H1 (cell line): Measurements from ENCODE around the gene FAIM2. TPM values are rescaled to one million over a fixed set of nuclear protein-coding genes. Genes with fewer than 3 reads are reported as not detected.

Experiments used
- CTCF ChIA-PET: fragments of 300-600 bp; sonication (Branson Sonifier 250); formaldehyde crosslinking; loops from one replicate; lab custom pipeline; 2021; ENCODE audit not compliant: partially characterized antibody; lab: Charles Lee
- POLR2A ChIA-PET: fragments of 300-600 bp; sonication (Branson Sonifier 250); formaldehyde crosslinking; loops from one replicate; lab custom pipeline; 2021; ENCODE audit warnings: inconsistent platforms; ENCODE audit not compliant: partially characterized antibody; lab: Charles Lee
- DNase-seq, 2 experiments: peaks; one replicate each; pipeline versions ENCODE4 v3.0.0 to v3.0.0-alpha.2; 2010 to 2022; ENCODE audit warnings: low spot score in 2 of 2, low read depth in 1 of 2, mixed read lengths in 1 of 2
- FAIRE-seq: peaks from 2 replicates; lab custom pipeline; 2011; peaks lifted over from hg19 to GRCh38; lab: Jason Lieb, UNC
- H2AFZ ChIP-seq: 2 replicates; pipeline ENCODE4 v1.8.1; 2012; ENCODE audit warnings: low read length, inconsistent platforms
- H2AK5ac ChIP-seq: 2 replicates; pipeline ENCODE4 v1.6.1; 2013; ENCODE audit warnings: low read depth, low read length
- H2BK120ac ChIP-seq: replicated peaks from 2 replicates; pipeline ENCODE3; 2013; ENCODE audit warnings: low read depth, low read length, inconsistent platforms
- H2BK12ac ChIP-seq: 2 replicates; pipeline ENCODE4 v1.6.1; 2013; ENCODE audit warnings: low read depth, low read length
- H2BK15ac ChIP-seq: 2 replicates; pipeline ENCODE4 v1.6.1; 2013; ENCODE audit warnings: low read length
- H2BK20ac ChIP-seq: 2 replicates; pipeline ENCODE4 v1.6.1; 2013; ENCODE audit warnings: low read length
- H2BK5ac ChIP-seq: 2 replicates; pipeline ENCODE4 v1.6.1; 2013; ENCODE audit warnings: low read depth, low read length
- H3K14ac ChIP-seq: 2 replicates; pipeline ENCODE4 v1.6.1; 2013; ENCODE audit warnings: inconsistent platforms; ENCODE audit not compliant: insufficient read length
- H3K18ac ChIP-seq: 2 replicates; pipeline ENCODE4 v1.6.1; 2013; ENCODE audit warnings: low read length; ENCODE audit errors: extremely low read depth
- H3K23ac ChIP-seq: 2 replicates; pipeline ENCODE4 v1.6.1; 2013; ENCODE audit warnings: inconsistent platforms; ENCODE audit not compliant: insufficient read length
- H3K23me2 ChIP-seq: 2 replicates; pipeline ENCODE4 v1.6.1; 2013; ENCODE audit warnings: low read depth, low read length
- H3K27ac ChIP-seq: 2 replicates; pipeline ENCODE4 v1.6.1; 2011; ENCODE audit warnings: low read depth, low read length, inconsistent platforms
- H3K27me3 ChIP-seq, 4 experiments: replicated peaks in 1 of 4; 1 replicate in 1 of 4; 2 replicates in 3 of 4; pipeline versions ENCODE4 v1.6.1 to v1.8.1; 2011 to 2013; ENCODE audit warnings: low read length in 3 of 4, mild to moderate bottlenecking in 3 of 4, inconsistent platforms in 2 of 4, mixed read lengths in 2 of 4, moderate library complexity in 1 of 4; ENCODE audit not compliant: control insufficient read depth in 3 of 4, insufficient read depth in 3 of 4; ENCODE audit errors: extremely low read depth in 1 of 4
- H3K36me3 ChIP-seq, 4 experiments: 2 replicates each; pipeline versions ENCODE4 v1.6.1 to v1.8.1; 2011 to 2013; ENCODE audit warnings: mild to moderate bottlenecking in 4 of 4, low read length in 3 of 4, moderate library complexity in 2 of 4, control low read depth in 1 of 4, inconsistent platforms in 1 of 4; ENCODE audit not compliant: insufficient read depth in 4 of 4, control insufficient read depth in 2 of 4
- H3K4ac ChIP-seq: replicated peaks from 2 replicates; pipeline ENCODE3; 2013; ENCODE audit warnings: low read length, low read depth, mixed read lengths, inconsistent platforms; ENCODE audit not compliant: insufficient read length
- H3K4me1 ChIP-seq, 4 experiments: replicated peaks in 1 of 4; 1 replicate in 1 of 4; 2 replicates in 3 of 4; pipeline versions ENCODE4 v1.6.1 to v1.8.1; 2011 to 2013; ENCODE audit warnings: low read length in 3 of 4, inconsistent platforms in 2 of 4, mixed read lengths in 1 of 4; ENCODE audit not compliant: insufficient read depth in 4 of 4, control insufficient read depth in 3 of 4
- H3K4me2 ChIP-seq, 2 experiments: 2 replicates each; pipeline versions ENCODE4 v1.6.1 to v1.8.1; 2011 to 2013; ENCODE audit warnings: low read depth in 2 of 2, low read length in 2 of 2, control low read depth in 1 of 2, inconsistent platforms in 1 of 2, mild to moderate bottlenecking in 1 of 2; ENCODE audit not compliant: insufficient read depth in 1 of 2
- H3K4me3 ChIP-seq, 4 experiments: fragments of 200-600, 300-600 bp in 1 of 4; sonication (generic), shearing (Covaris generic), sonication (Bioruptor Twin) in 1 of 4; 2 replicates each; pipeline versions ENCODE4 v1.5.1 to v1.8.1; 2011 to 2016; ENCODE audit warnings: low read length in 4 of 4, low read depth in 3 of 4, control low read depth in 2 of 4, inconsistent platforms in 2 of 4, mild to moderate bottlenecking in 2 of 4, mixed read lengths in 1 of 4, moderate library complexity in 1 of 4; ENCODE audit not compliant: insufficient read depth in 2 of 4; ENCODE audit errors: extremely low read depth in 1 of 4
- H3K56ac ChIP-seq: replicated peaks from 2 replicates; pipeline ENCODE3; 2013; ENCODE audit warnings: low read depth, mild to moderate bottlenecking, mixed read lengths, low read length, inconsistent platforms; ENCODE audit not compliant: insufficient read length
- H3K79me1 ChIP-seq: 2 replicates; pipeline ENCODE4 v1.6.1; 2013; ENCODE audit warnings: low read depth, low read length, control low read depth
- H3K79me2 ChIP-seq, 2 experiments: 2 replicates each; pipeline versions ENCODE4 v1.6.1 to v1.8.1; 2012 to 2013; ENCODE audit warnings: low read length in 2 of 2, mild to moderate bottlenecking in 2 of 2, inconsistent platforms in 1 of 2; ENCODE audit not compliant: insufficient read depth in 2 of 2, control insufficient read depth in 1 of 2
- H3K9ac ChIP-seq, 4 experiments: replicated peaks in 1 of 4; 1 replicate in 1 of 4; 2 replicates in 3 of 4; pipeline versions ENCODE4 v1.6.1 to v1.8.1; 2011 to 2013; ENCODE audit warnings: low read depth in 3 of 4, low read length in 3 of 4, control low read depth in 2 of 4, mild to moderate bottlenecking in 2 of 4, moderate library complexity in 2 of 4, inconsistent platforms in 1 of 4; ENCODE audit errors: extremely low read depth in 1 of 4
- H3K9me3 ChIP-seq, 2 experiments: 2 replicates each; pipeline versions ENCODE4 v1.6.1 to v1.8.1; 2012 to 2013; ENCODE audit warnings: mild to moderate bottlenecking in 2 of 2, moderate library complexity in 2 of 2, control low read depth in 1 of 2, inconsistent platforms in 1 of 2, low read depth in 1 of 2, low read length in 1 of 2, mixed read lengths in 1 of 2; ENCODE audit not compliant: insufficient read depth in 2 of 2
- H4K20me1 ChIP-seq, 2 experiments: replicated peaks in 1 of 2; 2 replicates each; pipeline versions ENCODE3 to v1.8.1; 2011 to 2013; ENCODE audit warnings: inconsistent platforms in 2 of 2, low read length in 2 of 2, mild to moderate bottlenecking in 1 of 2; ENCODE audit not compliant: insufficient read depth in 2 of 2, control insufficient read depth in 1 of 2
- H4K5ac ChIP-seq: 2 replicates; pipeline ENCODE4 v1.6.1; 2013; ENCODE audit warnings: low read length, low read depth, mixed read lengths, inconsistent platforms; ENCODE audit not compliant: insufficient read length
- H4K8ac ChIP-seq: 2 replicates; pipeline ENCODE4 v1.8.0; 2013; ENCODE audit warnings: mild to moderate bottlenecking, moderate library complexity, low read length, inconsistent platforms; ENCODE audit not compliant: insufficient read depth; ENCODE audit errors: extremely low read depth
- H4K91ac ChIP-seq: replicated peaks from 2 replicates; pipeline ENCODE3; 2013; ENCODE audit warnings: low read length, mixed read lengths, inconsistent platforms; ENCODE audit not compliant: insufficient read length
- CEBPB ChIP-seq: IDR thresholded peaks from 2 replicates; pipeline ENCODE4 v1.6.1; 2012; ENCODE audit warnings: low read depth, low read length
- TAF7 ChIP-seq: optimal IDR thresholded peaks from 2 replicates; pipeline ENCODE3; 2011; ENCODE audit warnings: low read depth, mild to moderate bottlenecking, inconsistent platforms, low read length, moderate library complexity, borderline replicate concordance
- WGBS, 2 experiments: shearing (Covaris generic) in 1 of 2; methylation state at CpG; one replicate each; pipeline versions ENCODE4 v1.1.6 to v1.1.7; 2013 to 2015; ENCODE audit warnings: low lambda C conversion rate in 2 of 2, mixed read lengths in 2 of 2, inconsistent platforms in 1 of 2, low coverage in 1 of 2, missing lambda C conversion rate in 1 of 2; ENCODE audit not compliant: insufficient replicate concordance in 2 of 2, insufficient coverage in 1 of 2, insufficient read length in 1 of 2; ENCODE audit errors: extremely low coverage in 1 of 2, missing lambda C conversion rate in 1 of 2; 5-methylcytosine and 5-hydroxymethylcytosine counted together
- polyA plus RNA-seq, 7 experiments: library from polyadenylated mRNA; depleted of rRNA in 3 of 7; stranded (reverse) in 5 of 7; unstranded in 2 of 7; fragments of >200 nt in 5 of 7; fragments of 200-250 nt in 2 of 7; gene quantifications; 1 replicate in 5 of 7; 2 replicates in 1 of 7; 4 replicates in 1 of 7; pipeline versions ENCODE4 v1.2.1 to v1.2.3, GENCODE V29; 2011 to 2013; ENCODE audit warnings: missing spikeins in 2 of 7, mixed read lengths in 2 of 7
- total RNA-seq: library from RNA; stranded (reverse); fragmentation: NEBNext Ultra II Directional; extraction: Animal tissue kit (Norgen Biotek cat#: 25700); gene quantifications from 2 replicates; pipeline ENCODE4 v1.2.1, GENCODE V29; 2021
- TF ChIP-seq, protein P1 (sequence below): IDR thresholded peaks from 2 replicates; pipeline ENCODE4 v1.6.1; 2012; ENCODE audit warnings: low read length, inconsistent platforms

Gene FAIM2
- total and polyA plus RNA-seq, 2 of the 8 experiments (the other 6 are each of a cell fraction or from before 2014, with no cell fraction given): 0.89 to 1.3 TPM

DNA sequence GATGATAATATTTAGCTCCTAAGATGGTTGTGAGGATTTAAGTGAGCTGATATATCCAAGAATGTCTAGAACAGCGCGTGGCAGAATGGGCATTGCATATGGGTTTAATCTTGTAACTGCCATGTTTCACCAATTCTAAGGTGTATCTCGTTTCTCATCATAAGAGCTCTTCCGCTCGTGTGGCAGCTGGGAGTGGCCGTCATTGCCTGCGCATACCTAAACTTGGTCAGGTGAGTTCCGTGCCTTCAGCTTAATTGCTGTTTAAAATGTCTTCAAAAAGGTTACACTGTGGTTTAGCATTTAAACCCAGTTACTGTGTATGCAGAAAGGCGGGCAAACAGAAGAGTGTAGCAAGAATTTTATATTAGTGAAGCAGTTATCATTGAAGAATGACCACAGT is 42.4 kb upstream of the FAIM2 start:
- FAIRE-seq (peak; percentile 62), DNase-seq (no peak)
- Histone ChIP-seq H3K9ac (no peak overlapping the region), H3K4me1 (peaks cover 3 to 17% (median 4%) of the 10 kb centered on the region in 4 experiments; a peak in 6 of 7 replicates), H3K4me2 (peak overlapping the region; percentile 13 to 66; a peak in 3 of 4 replicates), H4K91ac (no peak overlapping the region), H3K79me1 (no peaks in the 10 kb centered on the region), H3K4me3 (peak overlapping the region in 1 of 4 experiments; percentile 44; a peak in 2 of 8 replicates), H2BK5ac (no peak overlapping the region), H2AK5ac (no peak overlapping the region), H3K14ac (no peak overlapping the region), H3K27me3 (peaks cover 0 to 3% (median 0%) of the 10 kb centered on the region in 4 experiments; a peak in 1 of 7 replicates), H2BK12ac (no peak overlapping the region), H2BK15ac (no peak overlapping the region), H2BK120ac (no peak overlapping the region), H2BK20ac (no peak overlapping the region), H4K20me1 (peaks cover 0 to 1% of the 10 kb centered on the region in 2 experiments), H3K27ac (no peak overlapping the region), H3K23me2 (no peaks in the 10 kb centered on the region; the same call in 1 of the 2 replicates), H4K5ac (no peak overlapping the region), H4K8ac (no peak overlapping the region), H2AFZ (peak overlapping the region; percentile 23; the same call in 1 of the 2 replicates), H3K4ac (no peak overlapping the region), H3K79me2 (no peaks in the 10 kb centered on the region), H3K9me3 (no peaks in the 10 kb centered on the region), H3K36me3 (no peaks in the 10 kb centered on the region), H3K23ac (no peak overlapping the region), H3K56ac (no peak overlapping the region), H3K18ac (no peak overlapping the region)
- ChIA-PET CTCF (interaction anchor here (0.8 to 7.6 kb wide), 38 partner anchors 9 to 189 kb away, joined by 3 to 104 read pairs (median 4); partner anchors contain the start of genes AQP5 and AQP6), POLR2A (interaction anchor here (0.7 to 1.7 kb wide), 13 partner anchors 8 to 205 kb away, joined by 3 to 6 read pairs (median 4); partner anchors contain the start of genes AQP5 and TMBIM6)
- 60% methylated on average over 9 of the region's 9 CpGs; no CpG with 5 or more reads in 1 of the 2 experiments for WGBS, 2 experiments
- TF ChIP-seq CEBPB (no peak), TAF7 (peak; percentile 7)
- TF ChIP-seq, protein P1, sequence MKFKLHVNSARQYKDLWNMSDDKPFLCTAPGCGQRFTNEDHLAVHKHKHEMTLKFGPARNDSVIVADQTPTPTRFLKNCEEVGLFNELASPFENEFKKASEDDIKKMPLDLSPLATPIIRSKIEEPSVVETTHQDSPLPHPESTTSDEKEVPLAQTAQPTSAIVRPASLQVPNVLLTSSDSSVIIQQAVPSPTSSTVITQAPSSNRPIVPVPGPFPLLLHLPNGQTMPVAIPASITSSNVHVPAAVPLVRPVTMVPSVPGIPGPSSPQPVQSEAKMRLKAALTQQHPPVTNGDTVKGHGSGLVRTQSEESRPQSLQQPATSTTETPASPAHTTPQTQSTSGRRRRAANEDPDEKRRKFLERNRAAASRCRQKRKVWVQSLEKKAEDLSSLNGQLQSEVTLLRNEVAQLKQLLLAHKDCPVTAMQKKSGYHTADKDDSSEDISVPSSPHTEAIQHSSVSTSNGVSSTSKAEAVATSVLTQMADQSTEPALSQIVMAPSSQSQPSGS: no peak
